Liver (tissue), 9 donors: ENCODE data around the gene ADK. TPM values are rescaled to one million over a fixed set of nuclear protein-coding genes. Genes with fewer than 3 reads are reported as not detected.

Experiments
- DNase-seq: peaks from one replicate; pipeline ENCODE4 v3.0.0-alpha.2; 2017; ENCODE audit warnings: low spot score
- H3K27ac ChIP-seq, 2 donors: one replicate each; pipeline ENCODE4 v1.7.0; 2013; ENCODE audit warnings: inconsistent platforms in 2 of 2, low read length in 2 of 2, control low read depth in 1 of 2, low read depth in 1 of 2, mild to moderate bottlenecking in 1 of 2
- H3K27me3 ChIP-seq, 4 donors: one replicate each; pipeline versions ENCODE4 v1.6.1 to v1.7.0; 2013; ENCODE audit warnings: low read length in 3 of 4, inconsistent platforms in 1 of 4, mild to moderate bottlenecking in 1 of 4, moderate library complexity in 1 of 4; ENCODE audit not compliant: control insufficient read depth in 4 of 4, insufficient read depth in 4 of 4
- H3K36me3 ChIP-seq, 4 donors: one replicate each; pipeline versions ENCODE4 v1.6.1 to v1.7.0; 2013; ENCODE audit warnings: low read length in 3 of 4, mild to moderate bottlenecking in 3 of 4, low read depth in 1 of 4, moderate library complexity in 1 of 4; ENCODE audit not compliant: control insufficient read depth in 4 of 4, insufficient read depth in 3 of 4
- H3K4me1 ChIP-seq, 4 donors: one replicate each; pipeline versions ENCODE4 v1.6.1 to v1.7.0; 2013; ENCODE audit warnings: low read length in 3 of 4, mild to moderate bottlenecking in 3 of 4, moderate library complexity in 1 of 4; ENCODE audit not compliant: control insufficient read depth in 4 of 4, insufficient read depth in 4 of 4
- H3K4me3 ChIP-seq, 3 donors: one replicate each; pipeline versions ENCODE4 v1.6.1 to v1.7.0; 2013; ENCODE audit warnings: low read length in 3 of 3, control low read depth in 1 of 3, low read depth in 1 of 3, mild to moderate bottlenecking in 1 of 3
- H3K9ac ChIP-seq, 2 donors: one replicate each; pipeline ENCODE4 v1.7.0; 2013; ENCODE audit warnings: low read length in 2 of 2, mild to moderate bottlenecking in 2 of 2, moderate library complexity in 2 of 2, control low read depth in 1 of 2, low read depth in 1 of 2
- H3K9me3 ChIP-seq, 4 donors: one replicate each; pipeline versions ENCODE4 v1.6.1 to v1.7.0; 2013; ENCODE audit warnings: low read length in 3 of 4; ENCODE audit not compliant: control insufficient read depth in 4 of 4
- ATF3 ChIP-seq: IDR thresholded peaks from 2 replicates; pipeline ENCODE4 v1.6.1; 2016; ENCODE audit warnings: antibody characterized with exemption
- EGR1 ChIP-seq, 2 donors: IDR thresholded peaks; 2 replicates each; pipeline ENCODE4 v1.6.1; 2016 to 2018; ENCODE audit warnings: antibody characterized with exemption in 2 of 2, low read depth in 2 of 2
- FOXA1 ChIP-seq: IDR thresholded peaks from 2 replicates; pipeline ENCODE4 v1.6.1; 2016; ENCODE audit warnings: antibody characterized with exemption
- FOXA2 ChIP-seq: IDR thresholded peaks from 2 replicates; pipeline ENCODE4 v1.6.1; 2016; ENCODE audit warnings: antibody characterized with exemption
- GABPA ChIP-seq, 2 donors: IDR thresholded peaks in 1 of 2; conservative IDR thresholded peaks in 1 of 2; 2 replicates each; pipeline ENCODE4 v1.6.1; 2016; ENCODE audit warnings: antibody characterized with exemption in 2 of 2, mild to moderate bottlenecking in 1 of 2, moderate library complexity in 1 of 2
- HNF4A ChIP-seq, 2 donors: conservative IDR thresholded peaks; 2 replicates each; pipeline ENCODE4 v1.6.1; 2016; ENCODE audit warnings: antibody characterized with exemption in 2 of 2, mild to moderate bottlenecking in 2 of 2
- HNF4G ChIP-seq: IDR thresholded peaks from 2 replicates; pipeline ENCODE4 v1.6.1; 2016; ENCODE audit warnings: antibody characterized with exemption
- JUND ChIP-seq, 2 donors: IDR thresholded peaks; 2 replicates each; pipeline ENCODE4 v1.6.1; 2016; ENCODE audit warnings: antibody characterized with exemption in 2 of 2
- NR2F2 ChIP-seq: IDR thresholded peaks from 2 replicates; pipeline ENCODE4 v1.6.1; 2016; ENCODE audit warnings: antibody characterized with exemption
- RAD21 ChIP-seq, 2 donors: IDR thresholded peaks; 2 replicates each; pipeline ENCODE4 v1.6.1; 2016; ENCODE audit warnings: antibody characterized with exemption in 2 of 2, mild to moderate bottlenecking in 2 of 2
- REST ChIP-seq: IDR thresholded peaks from 2 replicates; pipeline ENCODE4 v1.6.1; 2016; ENCODE audit warnings: antibody characterized with exemption, mild to moderate bottlenecking
- RXRA ChIP-seq, 2 donors: IDR thresholded peaks; 2 replicates each; pipeline ENCODE4 v1.6.1; 2017 to 2018; ENCODE audit warnings: antibody characterized with exemption in 2 of 2, mild to moderate bottlenecking in 1 of 2
- SP1 ChIP-seq: IDR thresholded peaks from 2 replicates; pipeline ENCODE4 v1.6.1; 2018; ENCODE audit warnings: antibody characterized with exemption, mild to moderate bottlenecking
- TAF1 ChIP-seq: conservative IDR thresholded peaks from 2 replicates; pipeline ENCODE4 v1.6.1; 2016; ENCODE audit warnings: antibody characterized with exemption, mild to moderate bottlenecking
- YY1 ChIP-seq: IDR thresholded peaks from 2 replicates; pipeline ENCODE4 v1.6.1; 2016; ENCODE audit warnings: antibody characterized with exemption, mild to moderate bottlenecking
- WGBS: extraction: QIAGEN DNeasy Blood & Tissue Kit; methylation state at CpG from one replicate; pipeline ENCODE4 v1.1.7; 2013; 5-methylcytosine and 5-hydroxymethylcytosine counted together
- polyA plus RNA-seq, 2 donors: library from polyadenylated mRNA; stranded (reverse) in 1 of 2; unstranded in 1 of 2; fragments of 200-250 nt in 1 of 2; fragments of >200 nt in 1 of 2; fragmentation: Nextera tagmentation in 1 of 2; extraction: Ambion mirVana in 1 of 2; gene quantifications; one replicate each; pipeline versions ENCODE4 v1.2.1 to v1.2.3, GENCODE V29; 2013 to 2015
- total RNA-seq, 2 donors: library from RNA; depleted of rRNA; stranded (reverse); fragments of >200 nt; gene quantifications; one replicate each; pipeline ENCODE4 v1.2.3, GENCODE V29; 2014
- TF ChIP-seq, protein P1 (sequence below): IDR thresholded peaks from 2 replicates; pipeline ENCODE4 v1.6.1; 2016; ENCODE audit warnings: antibody characterized with exemption
- TF ChIP-seq, protein P2 (sequence below): IDR thresholded peaks from 2 replicates; pipeline ENCODE4 v1.6.1; 2016; ENCODE audit warnings: antibody characterized with exemption
- TF ChIP-seq, protein P3 (sequence below): fragments of 150-350 bp; IDR thresholded peaks from 2 replicates; pipeline ENCODE4 v1.5.1; 2017; ENCODE audit warnings: improper control_type of control experiment, low read depth, low read length; ENCODE audit not compliant: missing input control
- donor health status: healthy.
- donor health status: healthy.
- donor health status: healthy.
- donor health status: healthy.
- donor health status: healthy.

Gene ADK
- total and polyA plus RNA-seq, 4 donors = 18.0 to 110 (median 65.5) TPM

DNA sequence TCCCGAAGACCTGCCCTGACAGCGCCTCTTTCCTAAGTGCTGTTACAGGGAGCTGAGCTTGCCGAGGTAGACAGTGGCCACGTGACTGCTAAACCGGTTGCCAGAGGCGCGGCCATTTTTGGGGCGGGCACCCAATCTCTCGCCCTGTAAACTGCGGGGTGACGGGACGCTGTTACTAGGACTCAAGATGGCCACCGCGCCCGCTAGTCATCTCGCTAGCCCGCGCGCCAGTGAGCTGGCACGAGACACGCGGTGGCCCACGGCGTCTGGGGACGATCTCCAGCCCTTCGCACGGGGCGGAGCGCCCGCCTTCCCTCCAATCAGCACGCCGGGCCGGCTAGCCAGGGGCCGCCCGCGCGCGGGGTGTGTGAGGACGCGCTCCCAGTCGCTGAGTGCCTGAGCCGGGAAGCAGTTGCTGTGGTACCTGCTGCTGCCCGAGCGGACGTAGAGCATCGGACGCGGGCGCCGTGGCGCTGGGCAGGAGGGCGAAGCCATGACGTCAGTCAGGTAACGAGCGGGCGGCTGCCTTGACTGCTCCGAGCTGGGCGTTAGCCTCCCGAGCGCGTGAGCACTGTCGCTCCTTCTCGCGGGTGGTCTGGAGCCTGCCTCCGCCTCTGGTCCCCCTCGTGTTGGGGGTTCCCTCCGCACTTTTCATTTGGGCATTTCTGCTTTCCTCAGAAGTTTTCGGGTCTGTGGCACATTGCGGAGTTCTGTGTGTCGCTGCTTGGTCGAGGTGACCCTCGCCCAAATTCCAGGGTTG, 25.5 kb downstream of the ADK start:
- TF ChIP-seq, protein P1, sequence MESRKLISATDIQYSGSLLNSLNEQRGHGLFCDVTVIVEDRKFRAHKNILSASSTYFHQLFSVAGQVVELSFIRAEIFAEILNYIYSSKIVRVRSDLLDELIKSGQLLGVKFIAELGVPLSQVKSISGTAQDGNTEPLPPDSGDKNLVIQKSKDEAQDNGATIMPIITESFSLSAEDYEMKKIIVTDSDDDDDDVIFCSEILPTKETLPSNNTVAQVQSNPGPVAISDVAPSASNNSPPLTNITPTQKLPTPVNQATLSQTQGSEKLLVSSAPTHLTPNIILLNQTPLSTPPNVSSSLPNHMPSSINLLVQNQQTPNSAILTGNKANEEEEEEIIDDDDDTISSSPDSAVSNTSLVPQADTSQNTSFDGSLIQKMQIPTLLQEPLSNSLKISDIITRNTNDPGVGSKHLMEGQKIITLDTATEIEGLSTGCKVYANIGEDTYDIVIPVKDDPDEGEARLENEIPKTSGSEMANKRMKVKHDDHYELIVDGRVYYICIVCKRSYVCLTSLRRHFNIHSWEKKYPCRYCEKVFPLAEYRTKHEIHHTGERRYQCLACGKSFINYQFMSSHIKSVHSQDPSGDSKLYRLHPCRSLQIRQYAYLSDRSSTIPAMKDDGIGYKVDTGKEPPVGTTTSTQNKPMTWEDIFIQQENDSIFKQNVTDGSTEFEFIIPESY = no peak
- peak; percentile 100 for TF ChIP-seq YY1
- TF ChIP-seq, protein P2, sequence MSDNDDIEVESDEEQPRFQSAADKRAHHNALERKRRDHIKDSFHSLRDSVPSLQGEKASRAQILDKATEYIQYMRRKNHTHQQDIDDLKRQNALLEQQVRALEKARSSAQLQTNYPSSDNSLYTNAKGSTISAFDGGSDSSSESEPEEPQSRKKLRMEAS = peak; percentile 66
- peak; percentile 15 to 28 for TF ChIP-seq RAD21 (IDR thresholded peaks at IDR 0.05)
- peak; percentile 68 for TF ChIP-seq REST
- TF ChIP-seq NR2F2 = no peak
- TF ChIP-seq TAF1 = peak; percentile 87
- TF ChIP-seq EGR1 (IDR thresholded peaks at IDR 0.05; ENCODE audit: low read depth in 2 of 2) = peak in 1 of 2 donors; percentile 27
- TF ChIP-seq ATF3 = peak; percentile 31
- TF ChIP-seq FOXA2 = no peak
- peak; percentile 40 to 52 for TF ChIP-seq HNF4A (conservative IDR thresholded peaks at IDR 0.05)
- TF ChIP-seq HNF4G = no peak
- TF ChIP-seq RXRA (IDR thresholded peaks at IDR 0.05) = peak; percentile 17 to 25
- peak; percentile 70 for TF ChIP-seq SP1
- no peak for TF ChIP-seq GABPA (IDR thresholded peaks at IDR 0.05 in 1 of 2, conservative IDR thresholded peaks at IDR 0.05 in 1 of 2)
- no peak for TF ChIP-seq JUND (IDR thresholded peaks at IDR 0.05)
- TF ChIP-seq, protein P3, sequence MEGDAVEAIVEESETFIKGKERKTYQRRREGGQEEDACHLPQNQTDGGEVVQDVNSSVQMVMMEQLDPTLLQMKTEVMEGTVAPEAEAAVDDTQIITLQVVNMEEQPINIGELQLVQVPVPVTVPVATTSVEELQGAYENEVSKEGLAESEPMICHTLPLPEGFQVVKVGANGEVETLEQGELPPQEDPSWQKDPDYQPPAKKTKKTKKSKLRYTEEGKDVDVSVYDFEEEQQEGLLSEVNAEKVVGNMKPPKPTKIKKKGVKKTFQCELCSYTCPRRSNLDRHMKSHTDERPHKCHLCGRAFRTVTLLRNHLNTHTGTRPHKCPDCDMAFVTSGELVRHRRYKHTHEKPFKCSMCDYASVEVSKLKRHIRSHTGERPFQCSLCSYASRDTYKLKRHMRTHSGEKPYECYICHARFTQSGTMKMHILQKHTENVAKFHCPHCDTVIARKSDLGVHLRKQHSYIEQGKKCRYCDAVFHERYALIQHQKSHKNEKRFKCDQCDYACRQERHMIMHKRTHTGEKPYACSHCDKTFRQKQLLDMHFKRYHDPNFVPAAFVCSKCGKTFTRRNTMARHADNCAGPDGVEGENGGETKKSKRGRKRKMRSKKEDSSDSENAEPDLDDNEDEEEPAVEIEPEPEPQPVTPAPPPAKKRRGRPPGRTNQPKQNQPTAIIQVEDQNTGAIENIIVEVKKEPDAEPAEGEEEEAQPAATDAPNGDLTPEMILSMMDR = no peak
- TF ChIP-seq FOXA1 = peak; percentile 10
- no peaks in the 10 kb centered on the region for H3K36me3 ChIP-seq
- H3K4me1 ChIP-seq = peaks cover 4 to 45% (median 24%) of the 10 kb centered on the region in 4 donors
- under 1% methylated on average over 72 of the region's 72 CpGs for WGBS
- H3K27me3 ChIP-seq = no peaks in the 10 kb centered on the region
- H3K4me3 ChIP-seq = peak overlapping the region; percentile 81 to 87 (median 85)
- H3K9ac ChIP-seq = peak overlapping the region; percentile 76 to 96
- H3K27ac ChIP-seq = peak overlapping the region; percentile 96 to 99
- no peaks in the 10 kb centered on the region for H3K9me3 ChIP-seq
- DNase-seq = peak; percentile 90
